CD4-positive, alpha-beta T cell (primary cell): ENCODE measurements around the gene STK32B. TPM values are rescaled to one million over a fixed set of nuclear protein-coding genes. Genes with fewer than 3 reads are reported as not detected.

ENCODE experiments used
- ATAC-seq: fragments of 200-7000 bp; cut with Tn5 transposase; one replicate; pipeline ENCODE4 v1.10.0; 2022; ENCODE audit warnings: mild to moderate bottlenecking; ENCODE audit not compliant: poor library complexity
- CTCF ChIA-PET: fragments of 350-600 bp; sonication (Branson Sonifier 250); formaldehyde crosslinking; loops from one replicate; lab custom pipeline; 2021; ENCODE audit warnings: antibody characterized with exemption, inconsistent platforms; lab: Charles Lee
- POLR2A ChIA-PET: fragments of 350-600 bp; sonication (Branson Sonifier 250); formaldehyde crosslinking; loops from one replicate; lab custom pipeline; 2021; ENCODE audit warnings: antibody characterized with exemption, inconsistent platforms; lab: Charles Lee
- DNase-seq, 14 experiments: peaks; one replicate each; pipeline ENCODE4 v3.0.0-alpha.2; 2013 to 2020; ENCODE audit warnings: mixed read lengths in 2 of 14
- H3K27ac ChIP-seq, 2 donors: one replicate each; pipeline versions ENCODE4 v1.5.1 to v1.7.0; 2013; ENCODE audit warnings: low read length in 2 of 2, low read depth in 1 of 2, mild to moderate bottlenecking in 1 of 2
- H3K27me3 ChIP-seq, 2 experiments: 1 replicate in 1 of 2; 2 replicates in 1 of 2; pipeline versions ENCODE4 v1.6.1 to v1.7.0; 2013; ENCODE audit warnings: low read length in 2 of 2, control low read depth in 1 of 2, mild to moderate bottlenecking in 1 of 2, moderate library complexity in 1 of 2; ENCODE audit not compliant: insufficient read depth in 2 of 2, control insufficient read depth in 1 of 2
- H3K36me3 ChIP-seq: one replicate; pipeline ENCODE4 v1.6.1; 2013; ENCODE audit warnings: low read length, control low read depth; ENCODE audit not compliant: insufficient read depth
- H3K4me1 ChIP-seq: one replicate; pipeline ENCODE4 v1.6.1; 2013; ENCODE audit warnings: low read length, control low read depth; ENCODE audit not compliant: insufficient read depth
- H3K4me3 ChIP-seq: one replicate; pipeline ENCODE4 v1.5.1; 2013; ENCODE audit warnings: mild to moderate bottlenecking, low read length, moderate library complexity
- H3K9me3 ChIP-seq, 2 experiments: 1 replicate in 1 of 2; 2 replicates in 1 of 2; pipeline versions ENCODE4 v1.6.1 to v1.7.0; 2013; ENCODE audit warnings: low read length in 2 of 2, mild to moderate bottlenecking in 2 of 2, control low read depth in 1 of 2, moderate library complexity in 1 of 2; ENCODE audit not compliant: control insufficient read depth in 1 of 2, insufficient read depth in 1 of 2
- H3K27ac Mint-ChIP-seq: one replicate; pipeline ENCODE4 v1.8.0; 2020; ENCODE audit warnings: mixed read lengths
- H3K27me3 Mint-ChIP-seq: one replicate; pipeline ENCODE4 v1.8.0; 2021; ENCODE audit warnings: mixed read lengths
- H3K36me3 Mint-ChIP-seq: one replicate; pipeline ENCODE4 v1.8.0; 2021; ENCODE audit warnings: low read depth, mixed read lengths
- H3K4me1 Mint-ChIP-seq: one replicate; pipeline ENCODE4 v1.8.0; 2021; ENCODE audit warnings: low read depth, mixed read lengths
- H3K4me3 Mint-ChIP-seq: one replicate; pipeline ENCODE4 v1.8.0; 2020; ENCODE audit warnings: mild to moderate bottlenecking, mixed read lengths
- H3K9me3 Mint-ChIP-seq: one replicate; pipeline ENCODE4 v1.8.0; 2020; ENCODE audit warnings: mixed read lengths
- CTCF ChIP-seq: fragments of 200-600 bp; IDR thresholded peaks from one replicate; pipeline ENCODE4 v1.8.0; 2022; ENCODE audit warnings: antibody characterized with exemption, mild to moderate bottlenecking
- intact Hi-C, 2 experiments: fragments of 100-400 bp; cut with DNase I in 1 of 2; cut with micrococcal nuclease in 1 of 2; formaldehyde crosslinking; loops; one replicate each; pipeline versions ENCODE4 v1.15.1 to v1.9.0; 2023 to 2025; cut with DNase I, micrococcal nuclease
- total RNA-seq, 174 experiments: library from RNA in 2 of 174; stranded (reverse) in 2 of 174; gene quantifications; one replicate each; pipeline ENCODE4 v1.2.3 and lab custom pipeline; 2021 to 2026

STK32B gene
- total RNA-seq, 2 experiments from 2014 or later, result not detected

- intact Hi-C loops, result no loop called here
- Mint-ChIP-seq H3K27me3 (no peaks in the 10 kb centered on the region), H3K9me3 (no peaks in the 10 kb centered on the region), H3K27ac (no peak overlapping the region), H3K36me3 (no peaks in the 10 kb centered on the region), H3K4me3 (no peak overlapping the region), H3K4me1 (no peaks in the 10 kb centered on the region)
- Histone ChIP-seq H3K36me3 (no peaks in the 10 kb centered on the region), H3K27me3 (no peaks in the 10 kb centered on the region), H3K4me1 (no peaks in the 10 kb centered on the region), H3K27ac (no peak overlapping the region), H3K9me3 (peaks cover 0 to 4% of the 10 kb centered on the region in 2 experiments), H3K4me3 (no peak overlapping the region)
- no peak for DNase-seq
- CTCF ChIA-PET, result no interaction called here
- no peak for TF ChIP-seq CTCF
- POLR2A ChIA-PET, result no interaction called here
- no peak for ATAC-seq
Observed at GRCh38 chr4:5423670-5424069, 372.4 kb downstream of the STK32B start.

DNA sequence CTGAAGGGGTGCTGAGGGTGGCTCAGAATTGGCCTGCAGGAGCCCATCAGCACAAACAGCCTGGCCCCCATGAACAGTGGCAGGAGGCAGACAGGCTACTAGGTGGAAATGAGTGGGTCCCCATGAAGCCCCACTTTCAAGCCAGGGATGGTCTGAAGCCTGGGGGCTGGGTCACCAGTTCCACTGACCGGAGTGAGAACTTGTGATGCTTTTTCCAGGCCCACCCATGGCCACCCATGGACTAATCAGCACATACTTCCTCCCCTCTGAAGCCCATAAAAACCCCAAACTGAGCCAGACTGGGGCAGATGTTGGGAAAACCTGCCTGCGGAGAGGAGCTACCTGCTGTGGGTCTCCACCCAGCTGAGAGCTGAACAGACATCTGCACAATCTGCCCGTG is 372.9 kb downstream of the STK32B start:
- H3K36me3 Mint-ChIP-seq, result no peaks in the 10 kb centered on the region

DNA sequence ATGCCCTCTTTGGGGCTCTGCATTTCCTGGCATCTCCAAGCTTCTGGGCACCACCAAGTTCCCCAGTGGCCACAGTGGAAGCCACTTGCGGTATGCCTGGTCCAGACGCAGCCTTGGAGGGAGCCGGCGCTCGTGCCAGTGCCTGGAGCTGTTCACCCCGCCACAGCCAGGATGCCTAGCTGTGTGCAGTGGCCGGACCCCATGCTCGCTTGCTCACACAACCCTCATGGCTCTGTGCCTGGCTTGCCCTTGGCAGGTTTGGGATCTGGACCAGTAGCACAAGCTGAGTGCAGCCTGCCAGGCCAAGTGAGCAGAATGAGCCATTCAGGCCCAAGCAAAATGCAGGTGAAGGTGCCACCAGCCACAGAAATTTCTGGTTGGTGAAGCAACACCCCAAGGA is 373.6 kb downstream of the STK32B start:
- Histone ChIP-seq H3K27me3 (no peaks in the 10 kb centered on the region), H3K9me3 (peaks cover 0 to 4% of the 10 kb centered on the region in 2 experiments), H3K36me3 (no peaks in the 10 kb centered on the region), H3K27ac (no peak overlapping the region), H3K4me3 (no peak overlapping the region), H3K4me1 (no peaks in the 10 kb centered on the region)
- H3K4me3 Mint-ChIP-seq, result no peak overlapping the region
- no peaks in the 10 kb centered on the region for H3K27me3 Mint-ChIP-seq
- ChIA-PET POLR2A (no interaction called here), CTCF (interaction anchor here (0.6 kb wide), 1 partner anchor 819 kb away, joined by 3 read pairs; no protein-coding TSS in a partner anchor)
- no peak for DNase-seq
- ATAC-seq, result no peak
- intact Hi-C loops, result no loop called here
- no peaks in the 10 kb centered on the region for H3K36me3 Mint-ChIP-seq
- H3K27ac Mint-ChIP-seq, result no peak overlapping the region
- no peaks in the 10 kb centered on the region for H3K9me3 Mint-ChIP-seq
- TF ChIP-seq CTCF, result no peak
- no peaks in the 10 kb centered on the region for H3K4me1 Mint-ChIP-seq

More for the DNA sequence above, 372.9 kb downstream of the STK32B start:
- Mint-ChIP-seq H3K27me3 (no peaks in the 10 kb centered on the region), H3K9me3 (no peaks in the 10 kb centered on the region), H3K4me3 (no peak overlapping the region), H3K4me1 (no peaks in the 10 kb centered on the region), H3K27ac (no peak overlapping the region)
- DNase-seq (no peak), ATAC-seq (no peak)
- Histone ChIP-seq H3K27ac (no peak overlapping the region), H3K4me3 (no peak overlapping the region), H3K9me3 (peaks cover 0 to 4% of the 10 kb centered on the region in 2 experiments), H3K36me3 (no peaks in the 10 kb centered on the region), H3K27me3 (no peaks in the 10 kb centered on the region), H3K4me1 (no peaks in the 10 kb centered on the region)
- ChIA-PET CTCF (no interaction called here), POLR2A (no interaction called here)
- no peak for TF ChIP-seq CTCF
- intact Hi-C loops, result no loop called here
